GM12878 (cell line): Measurements from ENCODE around the gene TMEM91. TPM values are rescaled to one million over a fixed set of nuclear protein-coding genes. Genes with fewer than 3 reads are reported as not detected.

Experiments used
- ATAC-seq: fragments of 200-7000 bp; cut with Tn5 transposase; 3 replicates; pipeline ENCODE4 v1.9.1; 2020; ENCODE audit warnings: mild to moderate bottlenecking, moderate library complexity
- BruUV-seq: library from RNA; stranded (reverse); fragments of 400-500 nt; replicated peaks from 2 replicates; lab custom pipeline; 2021; lab: Mats Ljungman, UMichigan
- CTCF ChIA-PET: fragments of 300-600 bp; sonication (Branson Sonifier 250); formaldehyde crosslinking; extraction: SDS; loops from one replicate; lab custom pipeline; 2021; ENCODE audit warnings: inconsistent platforms; lab: Yijun Ruan, JAX
- POLR2A ChIA-PET: fragments of 350-600 bp; formaldehyde crosslinking; extraction: SDS; loops from one replicate; lab custom pipeline; 2021; ENCODE audit warnings: inconsistent platforms; lab: Charles Lee
- RAD21 ChIA-PET: fragments of 300-600 bp; sonication (Branson Sonifier 250); formaldehyde crosslinking; loops from one replicate; lab custom pipeline; 2023; ENCODE audit warnings: antibody characterized with exemption; ENCODE audit not compliant: unreplicated experiment; lab: Charles Lee
- SMC1A ChIA-PET: fragments of 300-600 bp; sonication (Branson Sonifier 250); formaldehyde crosslinking; loops from one replicate; lab custom pipeline; 2023; ENCODE audit not compliant: unreplicated experiment, uncharacterized antibody; lab: Charles Lee
- DNase-seq: peaks from one replicate; pipeline ENCODE4 v3.0.0-alpha.2; 2011; ENCODE audit warnings: low read depth, low spot score
- FAIRE-seq: peaks from 3 replicates; lab custom pipeline; 2011; peaks lifted over from hg19 to GRCh38; lab: Jason Lieb, UNC
- H2AFZ ChIP-seq: 2 replicates; pipeline ENCODE4 v1.6.0; 2011; ENCODE audit warnings: low read depth, low read length, control low read depth; ENCODE audit not compliant: control insufficient read depth
- H3K27ac ChIP-seq: 2 replicates; pipeline ENCODE4 v1.5.1; 2011; ENCODE audit warnings: control low read depth; ENCODE audit not compliant: control insufficient read depth, insufficient read depth
- H3K27me3 ChIP-seq, 2 experiments: replicated peaks in 1 of 2; 2 replicates each; pipeline versions ENCODE4 v1.6.0 to v1.6.1; 2011; ENCODE audit warnings: low read length in 1 of 2; ENCODE audit not compliant: control insufficient read depth in 2 of 2, insufficient read depth in 2 of 2
- H3K36me3 ChIP-seq, 2 experiments: 2 replicates each; pipeline ENCODE4 v1.5.1; 2011; ENCODE audit warnings: low read length in 1 of 2; ENCODE audit not compliant: control insufficient read depth in 2 of 2, insufficient read depth in 2 of 2
- H3K4me1 ChIP-seq: 2 replicates; pipeline ENCODE4 v1.6.1; 2011; ENCODE audit warnings: mild to moderate bottlenecking, low read length, moderate library complexity, mixed read lengths; ENCODE audit not compliant: control insufficient read depth, insufficient read depth
- H3K4me2 ChIP-seq: 2 replicates; pipeline ENCODE4 v1.6.0; 2011; ENCODE audit warnings: control low read depth; ENCODE audit not compliant: control insufficient read depth, insufficient read depth
- H3K4me3 ChIP-seq: fragments of 200-600 bp; sonication (generic); 2 replicates; pipeline ENCODE4 v1.5.1; 2016
- H3K79me2 ChIP-seq: 2 replicates; pipeline ENCODE4 v1.6.0; 2011; ENCODE audit warnings: low read length; ENCODE audit not compliant: control insufficient read depth, insufficient read depth
- H3K9ac ChIP-seq: 2 replicates; pipeline ENCODE4 v1.8.0; 2011; ENCODE audit warnings: low read length, control low read depth, mixed read lengths; ENCODE audit not compliant: control insufficient read depth, insufficient read depth
- H3K9me3 ChIP-seq: replicated peaks from 3 replicates; pipeline ENCODE4 v1.5.1; 2011; ENCODE audit warnings: mild to moderate bottlenecking, low read length; ENCODE audit not compliant: control insufficient read depth, insufficient read depth
- H4K20me1 ChIP-seq: 2 replicates; pipeline ENCODE4 v1.6.0; 2011; ENCODE audit not compliant: control insufficient read depth, insufficient read depth
- CHD2 ChIP-seq: IDR thresholded peaks from 2 replicates; pipeline ENCODE4 v1.6.1; 2011; ENCODE audit warnings: low read depth, low read length, improper control_type of control experiment, borderline replicate concordance
- KDM1A ChIP-seq: fragments of 200-600 bp; sonication (generic); IDR thresholded peaks from 2 replicates; pipeline ENCODE4 v1.6.1; 2016; ENCODE audit warnings: borderline replicate concordance
- SIX5 ChIP-seq: IDR thresholded peaks from 2 replicates; pipeline ENCODE4 v1.6.1; 2011; ENCODE audit warnings: mild to moderate bottlenecking, low read depth, low read length, moderate library complexity; ENCODE audit not compliant: severe bottlenecking
- ZBED1 ChIP-seq: IDR thresholded peaks from 2 replicates; pipeline ENCODE4 v1.6.1; 2016; ENCODE audit warnings: borderline replicate concordance
- ZBTB33 ChIP-seq: fragments of 450-650 bp; IDR thresholded peaks from 2 replicates; pipeline ENCODE4 v1.6.1; 2017; ENCODE audit warnings: mild to moderate bottlenecking
- ZNF274 ChIP-seq: IDR thresholded peaks from one replicate; pipeline ENCODE4 v1.8.0; 2011; ENCODE audit not compliant: insufficient read length, insufficient read depth
- WGBS: methylation state at CpG from one replicate; pipeline ENCODE4 v1.1.6; 2016; ENCODE audit warnings: low lambda C conversion rate; ENCODE audit not compliant: insufficient replicate concordance, insufficient coverage; ENCODE audit errors: missing lambda C conversion rate; 5-methylcytosine and 5-hydroxymethylcytosine counted together
- in situ Hi-C: fragments of 300-500 bp; cut with MboI; formaldehyde crosslinking; loops from 9 replicates; pipeline ENCODE4 v1.14.3; 2018; ENCODE audit warnings: mixed read lengths
- intact Hi-C: fragments of 100-400 bp; cut with micrococcal nuclease; formaldehyde crosslinking; loops from one replicate; pipeline ENCODE4 v1.14.2; 2022; ENCODE audit not compliant: unreplicated experiment
- polyA plus RNA-seq, 11 experiments: library from polyadenylated mRNA; depleted of rRNA in 4 of 11; unstranded in 6 of 11; stranded (reverse) in 5 of 11; fragments of >200 nt; fragmentation: Nextera tagmentation in 4 of 11; fragmentation: Illumina TruSeq in 1 of 11; extraction: Ambion mirVana in 4 of 11; extraction: Trizol in 1 of 11; gene quantifications; 1 replicate in 1 of 11; 2 replicates in 10 of 11; pipeline versions ENCODE4 v1.2.1 to v1.2.3, GENCODE V29; 2011 to 2016; ENCODE audit warnings: inconsistent platforms in 2 of 11, missing spikeins in 2 of 11, low read depth in 1 of 11
- total RNA-seq, 4 experiments: library from RNA; depleted of rRNA in 3 of 4; stranded (reverse); fragments of >200 nt in 3 of 4; fragmentation: Illumina TruSeq in 1 of 4; extraction: Trizol in 1 of 4; gene quantifications; 2 replicates each; pipeline versions ENCODE4 v1.2.1 to v1.2.3, GENCODE V29; 2013 to 2021
- TF ChIP-seq, protein P1 (sequence below): fragments of 150-350 bp; IDR thresholded peaks from 2 replicates; pipeline ENCODE4 v1.6.1; 2016; ENCODE audit warnings: low read depth, low read length

TMEM91 gene
- total and polyA plus RNA-seq, 10 of the 15 experiments (the other 5 are each of a cell fraction or from before 2014, with no cell fraction given), result 1.5 to 5.5 (median 2.7) TPM

- H3K9ac ChIP-seq, result no peak overlapping the region
- H3K4me1 ChIP-seq, result peaks cover 18% of the 10 kb centered on the region
- intact Hi-C loops (no loop called here), in situ Hi-C loops (no loop called here)
- H3K27me3 ChIP-seq, result no peaks in the 10 kb centered on the region
- H3K36me3 ChIP-seq, result no peaks in the 10 kb centered on the region
- 27% methylated on average over 4 of the region's 10 CpGs for WGBS
- POLR2A ChIA-PET, result interaction anchor here (0.6 to 1.7 kb wide), 2 partner anchors 33 to 190 kb away, joined by 5 read pairs; no protein-coding TSS in a partner anchor
- TF ChIP-seq ZBED1 (no peak), CHD2 (no peak), SIX5 (no peak), ZBTB33 (no peak), KDM1A (no peak), ZNF274 (no peak)
- TF ChIP-seq, protein P1, sequence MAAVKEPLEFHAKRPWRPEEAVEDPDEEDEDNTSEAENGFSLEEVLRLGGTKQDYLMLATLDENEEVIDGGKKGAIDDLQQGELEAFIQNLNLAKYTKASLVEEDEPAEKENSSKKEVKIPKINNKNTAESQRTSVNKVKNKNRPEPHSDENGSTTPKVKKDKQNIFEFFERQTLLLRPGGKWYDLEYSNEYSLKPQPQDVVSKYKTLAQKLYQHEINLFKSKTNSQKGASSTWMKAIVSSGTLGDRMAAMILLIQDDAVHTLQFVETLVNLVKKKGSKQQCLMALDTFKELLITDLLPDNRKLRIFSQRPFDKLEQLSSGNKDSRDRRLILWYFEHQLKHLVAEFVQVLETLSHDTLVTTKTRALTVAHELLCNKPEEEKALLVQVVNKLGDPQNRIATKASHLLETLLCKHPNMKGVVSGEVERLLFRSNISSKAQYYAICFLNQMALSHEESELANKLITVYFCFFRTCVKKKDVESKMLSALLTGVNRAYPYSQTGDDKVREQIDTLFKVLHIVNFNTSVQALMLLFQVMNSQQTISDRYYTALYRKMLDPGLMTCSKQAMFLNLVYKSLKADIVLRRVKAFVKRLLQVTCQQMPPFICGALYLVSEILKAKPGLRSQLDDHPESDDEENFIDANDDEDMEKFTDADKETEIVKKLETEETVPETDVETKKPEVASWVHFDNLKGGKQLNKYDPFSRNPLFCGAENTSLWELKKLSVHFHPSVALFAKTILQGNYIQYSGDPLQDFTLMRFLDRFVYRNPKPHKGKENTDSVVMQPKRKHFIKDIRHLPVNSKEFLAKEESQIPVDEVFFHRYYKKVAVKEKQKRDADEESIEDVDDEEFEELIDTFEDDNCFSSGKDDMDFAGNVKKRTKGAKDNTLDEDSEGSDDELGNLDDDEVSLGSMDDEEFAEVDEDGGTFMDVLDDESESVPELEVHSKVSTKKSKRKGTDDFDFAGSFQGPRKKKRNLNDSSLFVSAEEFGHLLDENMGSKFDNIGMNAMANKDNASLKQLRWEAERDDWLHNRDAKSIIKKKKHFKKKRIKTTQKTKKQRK, result no peak
- no TSS peak for BruUV-seq
- FAIRE-seq, result no peak
- no peak overlapping the region for H2AFZ ChIP-seq
- H3K27ac ChIP-seq, result no peak overlapping the region
- H3K4me2 ChIP-seq, result peak overlapping the region; percentile 73
- RAD21 ChIA-PET, result interaction anchor here (0.6 to 4.3 kb wide), 2 partner anchors 10 to 74 kb away, joined by 3 to 41 read pairs; partner anchors contain the start of gene TGFB1
- H3K9me3 ChIP-seq, result no peaks in the 10 kb centered on the region
- H3K79me2 ChIP-seq, result peaks cover 22% of the 10 kb centered on the region
- SMC1A ChIA-PET, result interaction anchor here (1.4 to 4.7 kb wide), 2 partner anchors 14 to 16 kb away, joined by 3 to 24 read pairs; partner anchors contain the start of gene TMEM91
- no peak for ATAC-seq
- H3K4me3 ChIP-seq, result no peak overlapping the region
- CTCF ChIA-PET, result interaction anchor here (0.6 to 9.3 kb wide), 5 partner anchors 9 to 100 kb away, joined by 3 to 91 read pairs (median 4); partner anchors contain the start of gene TGFB1
- no peaks in the 10 kb centered on the region for H4K20me1 ChIP-seq
- no peak for DNase-seq
These were observed 14.0 kb upstream of the TMEM91 start for GRCh38 chr19:41362143-41362847.
